BLaER1 (cell line): ENCODE data around the gene TNRC6B.

Experiments used
- H3K27ac ChIP-seq: shearing (Covaris generic); formaldehyde crosslinking; 2 replicates; pipeline ENCODE4 v1.8.1; 2022
- H3K27me3 ChIP-seq: shearing (Covaris generic); formaldehyde crosslinking; 2 replicates; pipeline ENCODE4 v1.8.1; 2022
- H3K36me3 ChIP-seq: shearing (Covaris generic); formaldehyde crosslinking; 2 replicates; pipeline ENCODE4 v1.8.1; 2022
- H3K4me1 ChIP-seq: shearing (Covaris generic); formaldehyde crosslinking; 2 replicates; pipeline ENCODE4 v1.8.1; 2022
- H3K4me2 ChIP-seq: shearing (Covaris generic); formaldehyde crosslinking; 2 replicates; pipeline ENCODE4 v1.8.1; 2022
- H3K4me3 ChIP-seq: shearing (Covaris generic); formaldehyde crosslinking; 2 replicates; pipeline ENCODE4 v1.8.1; 2022
- H3K9ac ChIP-seq: shearing (Covaris generic); formaldehyde crosslinking; 2 replicates; pipeline ENCODE4 v1.8.1; 2022
- H3K9me3 ChIP-seq: shearing (Covaris generic); formaldehyde crosslinking; 2 replicates; pipeline ENCODE4 v1.8.1; 2022
- H4K20me1 ChIP-seq: shearing (Covaris generic); formaldehyde crosslinking; 2 replicates; pipeline ENCODE4 v1.8.1; 2022
- Cebpa-rat ChIP-seq: shearing (Covaris generic); IDR thresholded peaks from 2 replicates; pipeline ENCODE4 v1.8.1; 2022

TNRC6B gene

GRCh38 chr22:40224702-40225101 lies 47.0 kb downstream of the TNRC6B start:
- Histone ChIP-seq H4K20me1 (peaks cover 96% of the 10 kb centered on the region), H3K4me3 (no peak overlapping the region), H3K4me1 (no peaks in the 10 kb centered on the region), H3K36me3 (peaks cover 67% of the 10 kb centered on the region), H3K9me3 (peaks cover 5% of the 10 kb centered on the region; the same call in 1 of the 2 replicates), H3K9ac (no peak overlapping the region), H3K4me2 (no peak overlapping the region), H3K27ac (no peak overlapping the region), H3K27me3 (no peaks in the 10 kb centered on the region)
- no peak for TF ChIP-seq Cebpa-rat

- peaks cover 59% of the 10 kb centered on the region for H3K36me3 ChIP-seq
- no peak overlapping the region for H3K4me2 ChIP-seq
- peaks cover 79% of the 10 kb centered on the region for H4K20me1 ChIP-seq
- no peak overlapping the region for H3K4me3 ChIP-seq
- no peaks in the 10 kb centered on the region for H3K4me1 ChIP-seq
- no peaks in the 10 kb centered on the region for H3K27me3 ChIP-seq
- no peak overlapping the region for H3K9ac ChIP-seq
- H3K9me3 ChIP-seq: peaks cover 5% of the 10 kb centered on the region; the same call in 1 of the 2 replicates
- TF ChIP-seq Cebpa-rat: no peak
- H3K27ac ChIP-seq: no peak overlapping the region
These were observed 48.9 kb downstream of the TNRC6B start for GRCh38 chr22:40226620-40227019.

GRCh38 chr22:40231618-40232313 lies 54.0 kb downstream of the TNRC6B start:
- H3K27ac ChIP-seq: no peak overlapping the region
- peaks cover 75% of the 10 kb centered on the region for H4K20me1 ChIP-seq
- H3K27me3 ChIP-seq: no peaks in the 10 kb centered on the region
- no peak overlapping the region for H3K4me3 ChIP-seq
- peaks cover 22% of the 10 kb centered on the region for H3K4me1 ChIP-seq
- no peak overlapping the region for H3K4me2 ChIP-seq
- peaks cover 67% of the 10 kb centered on the region for H3K36me3 ChIP-seq
- H3K9me3 ChIP-seq: no peaks in the 10 kb centered on the region
- TF ChIP-seq Cebpa-rat: no peak
- no peak overlapping the region for H3K9ac ChIP-seq

- H4K20me1 ChIP-seq: peaks cover 75% of the 10 kb centered on the region
- peaks cover 28% of the 10 kb centered on the region for H3K4me1 ChIP-seq
- no peak for TF ChIP-seq Cebpa-rat
- no peaks in the 10 kb centered on the region for H3K27me3 ChIP-seq
- no peak overlapping the region for H3K9ac ChIP-seq
- peaks cover 72% of the 10 kb centered on the region for H3K36me3 ChIP-seq
- H3K4me3 ChIP-seq: no peak overlapping the region
- no peaks in the 10 kb centered on the region for H3K9me3 ChIP-seq
- no peak overlapping the region for H3K4me2 ChIP-seq
- H3K27ac ChIP-seq: no peak overlapping the region
These were observed 54.9 kb downstream of the TNRC6B start for GRCh38 chr22:40232624-40233023.

- no peak overlapping the region for H3K4me2 ChIP-seq
These were observed 56.2 kb downstream of the TNRC6B start for GRCh38 chr22:40233886-40234285.

GRCh38 chr22:40234658-40235057 lies 56.9 kb downstream of the TNRC6B start:
- no peak for TF ChIP-seq Cebpa-rat
- Histone ChIP-seq H3K4me3 (no peak overlapping the region), H3K9me3 (no peaks in the 10 kb centered on the region), H3K4me1 (peaks cover 31% of the 10 kb centered on the region), H3K27ac (no peak overlapping the region), H3K9ac (no peak overlapping the region), H3K36me3 (peaks cover 57% of the 10 kb centered on the region), H3K4me2 (peak overlapping the region; percentile 38), H4K20me1 (peaks cover 80% of the 10 kb centered on the region), H3K27me3 (no peaks in the 10 kb centered on the region)

More at GRCh38 chr22:40233886-40234285, 56.2 kb downstream of the TNRC6B start:
- no peaks in the 10 kb centered on the region for H3K9me3 ChIP-seq
- H3K27ac ChIP-seq: no peak overlapping the region
- H3K4me1 ChIP-seq: peaks cover 29% of the 10 kb centered on the region
- no peaks in the 10 kb centered on the region for H3K27me3 ChIP-seq
- H3K36me3 ChIP-seq: peaks cover 65% of the 10 kb centered on the region
- no peak overlapping the region for H3K9ac ChIP-seq
- H4K20me1 ChIP-seq: peaks cover 78% of the 10 kb centered on the region
- TF ChIP-seq Cebpa-rat: no peak
- H3K4me3 ChIP-seq: no peak overlapping the region

- H4K20me1 ChIP-seq: peaks cover 84% of the 10 kb centered on the region
These were observed 57.6 kb downstream of the TNRC6B start for GRCh38 chr22:40235308-40235707.

GRCh38 chr22:40236131-40236665 lies 58.5 kb downstream of the TNRC6B start:
- no peaks in the 10 kb centered on the region for H3K9me3 ChIP-seq
- TF ChIP-seq Cebpa-rat: no peak
- H3K27me3 ChIP-seq: no peaks in the 10 kb centered on the region
- no peak overlapping the region for H3K9ac ChIP-seq
- H3K4me2 ChIP-seq: no peak overlapping the region
- H4K20me1 ChIP-seq: peaks cover 93% of the 10 kb centered on the region
- peaks cover 46% of the 10 kb centered on the region for H3K4me1 ChIP-seq
- H3K27ac ChIP-seq: no peak overlapping the region
- peaks cover 48% of the 10 kb centered on the region for H3K36me3 ChIP-seq
- no peak overlapping the region for H3K4me3 ChIP-seq

More at GRCh38 chr22:40235308-40235707, 57.6 kb downstream of the TNRC6B start:
- Histone ChIP-seq H3K9me3 (no peaks in the 10 kb centered on the region), H3K4me2 (peak overlapping the region; percentile 38), H3K36me3 (peaks cover 50% of the 10 kb centered on the region), H3K9ac (no peak overlapping the region), H3K4me3 (no peak overlapping the region), H3K27me3 (no peaks in the 10 kb centered on the region), H3K4me1 (peaks cover 37% of the 10 kb centered on the region), H3K27ac (no peak overlapping the region)
- no peak for TF ChIP-seq Cebpa-rat

GRCh38 chr22:40237241-40237640 lies 59.5 kb downstream of the TNRC6B start:
- Histone ChIP-seq H3K27me3 (no peaks in the 10 kb centered on the region), H3K36me3 (peaks cover 41% of the 10 kb centered on the region), H3K4me2 (no peak overlapping the region), H3K9ac (no peak overlapping the region), H3K4me1 (peaks cover 54% of the 10 kb centered on the region), H3K4me3 (no peak overlapping the region), H3K27ac (peak overlapping the region; percentile 22; the same call in 1 of the 2 replicates), H4K20me1 (peaks cover 97% of the 10 kb centered on the region), H3K9me3 (no peaks in the 10 kb centered on the region)
- TF ChIP-seq Cebpa-rat: no peak

- Histone ChIP-seq H3K4me2 (no peak overlapping the region), H3K27me3 (no peaks in the 10 kb centered on the region), H3K9me3 (no peaks in the 10 kb centered on the region), H3K27ac (no peak overlapping the region), H4K20me1 (peaks cover 97% of the 10 kb centered on the region), H3K36me3 (peaks cover 34% of the 10 kb centered on the region), H3K9ac (no peak overlapping the region), H3K4me1 (peaks cover 54% of the 10 kb centered on the region), H3K4me3 (no peak overlapping the region)
- TF ChIP-seq Cebpa-rat: no peak
These were observed 60.2 kb downstream of the TNRC6B start for GRCh38 chr22:40237788-40238424.
